GM13976 (cell line): ENCODE measurements around the gene COX6A2.
"Not testable (repeated sequence)": the region's sequence is repeated elsewhere in the genome, so short reads cannot be mapped to it uniquely, and the experiment has no call there.

ENCODE experiments used
- DNase-seq: peaks from one replicate; pipeline ENCODE4 v3.0.0; 2012; ENCODE audit warnings: low spot score
- CTCF ChIP-seq: IDR thresholded peaks from 2 replicates; pipeline ENCODE4 v1.5.1; 2012; ENCODE audit warnings: borderline replicate concordance, mild to moderate bottlenecking; ENCODE audit not compliant: insufficient read depth; ENCODE audit errors: extremely low read depth, missing control alignments, control extremely low read depth
- in situ Hi-C: fragments of 300-500 bp; cut with MboI; formaldehyde crosslinking; loops from one replicate; pipeline ENCODE4 v1.12.0; 2022; ENCODE audit warnings: low sequenced_read_pairs, mixed read lengths, inconsistent platforms; ENCODE audit not compliant: unreplicated experiment

The COX6A2 gene

GRCh38 chr16:31441956-31442355 is 13.8 kb upstream of the COX6A2 start:
- no peak for TF ChIP-seq CTCF
- in situ Hi-C loops, result loop anchor here (25.0 kb wide), 1 partner anchor 455 kb away; the partner anchor contains the start of gene HSD3B7

GRCh38 chr16:31440516-31441184 is 12.5 kb upstream of the COX6A2 start:
- TF ChIP-seq CTCF, result no peak
- DNase-seq, result no peak
- in situ Hi-C loops, result loop anchor here (25.0 kb wide), 1 partner anchor 453 kb away; the partner anchor contains the start of gene HSD3B7

More at GRCh38 chr16:31441956-31442355, 13.8 kb upstream of the COX6A2 start:
- DNase-seq, result no peak

DNA sequence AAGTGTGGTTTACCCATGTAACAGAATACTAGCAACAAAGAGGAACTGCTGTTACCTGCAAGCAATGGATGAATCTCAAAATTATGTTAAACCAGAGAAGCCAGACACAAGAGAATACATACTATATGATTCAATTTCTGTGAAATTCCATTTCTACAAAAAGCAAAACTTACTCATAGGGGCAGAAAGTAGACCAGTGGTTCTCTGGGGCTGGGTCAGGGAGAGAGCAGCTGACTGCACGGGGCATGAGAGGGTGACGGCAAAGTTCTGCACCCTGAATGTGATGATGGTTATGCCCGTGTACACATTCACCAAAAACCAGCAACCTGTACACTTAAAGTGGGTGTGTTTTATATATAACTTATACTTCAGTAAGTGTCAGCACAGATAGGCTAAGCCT is 11.4 kb upstream of the COX6A2 start:
- in situ Hi-C loops, result loop anchor here (25.0 kb wide), 1 partner anchor 452 kb away; the partner anchor contains the start of gene HSD3B7
- no peak for TF ChIP-seq CTCF
- DNase-seq, result no peak

GRCh38 chr16:31439023-31439422 is 10.9 kb upstream of the COX6A2 start:
- DNase-seq, result not testable (repeated sequence)
- in situ Hi-C loops, result loop anchor here (25.0 kb wide), 1 partner anchor 452 kb away; the partner anchor contains the start of gene HSD3B7

GRCh38 chr16:31438414-31438813 is 10.3 kb upstream of the COX6A2 start:
- in situ Hi-C loops, result loop anchor here (25.0 kb wide), 1 partner anchor 451 kb away; the partner anchor contains the start of gene HSD3B7
- no peak for TF ChIP-seq CTCF
- no peak for DNase-seq

- no peak for DNase-seq
- no peak for TF ChIP-seq CTCF
- in situ Hi-C loops, result loop anchor here (25.0 kb wide), 1 partner anchor 449 kb away; the partner anchor contains the start of gene HSD3B7
Observed at GRCh38 chr16:31436221-31437045, 8.3 kb upstream of the COX6A2 start.
